ENCODE data around the gene MACROD2.

The MACROD2 gene

GRCh38 chr20:14929388-14929787, 934.1 kb downstream of the MACROD2 start:
- DNase-seq = no peak

- no peak for DNase-seq
Measured at GRCh38 chr20:14932040-14932439, 936.7 kb downstream of the MACROD2 start.

GRCh38 chr20:14935285-14935684, 940.0 kb downstream of the MACROD2 start:
- DNase-seq = peak; percentile 23

- no peak for DNase-seq
Measured at GRCh38 chr20:14937021-14937420, 941.7 kb downstream of the MACROD2 start.

GRCh38 chr20:14937846-14938245, 942.5 kb downstream of the MACROD2 start:
- DNase-seq = no peak

GRCh38 chr20:14947536-14947935, 952.2 kb downstream of the MACROD2 start:
- DNase-seq = no peak

- DNase-seq = no peak
Measured at GRCh38 chr20:14947946-14948345, 952.6 kb downstream of the MACROD2 start.

GRCh38 chr20:14948416-14948815, 953.1 kb downstream of the MACROD2 start:
- peak; percentile 41 for DNase-seq

GRCh38 chr20:14950633-14951032, 955.3 kb downstream of the MACROD2 start:
- no peak for DNase-seq

- no peak for DNase-seq
Measured at GRCh38 chr20:14951105-14951504, 955.8 kb downstream of the MACROD2 start.

GRCh38 chr20:14951707-14952418, 956.5 kb downstream of the MACROD2 start:
- DNase-seq = peak; percentile 65

- DNase-seq = no peak
Measured at GRCh38 chr20:14953736-14954135, 958.4 kb downstream of the MACROD2 start.

GRCh38 chr20:14955399-14955798, 960.1 kb downstream of the MACROD2 start:
- DNase-seq = peak; percentile 19

GRCh38 chr20:14956026-14956425, 960.7 kb downstream of the MACROD2 start:
- peak; percentile 48 for DNase-seq

GRCh38 chr20:14956538-14956937, 961.2 kb downstream of the MACROD2 start:
- DNase-seq = no peak

GRCh38 chr20:14957402-14957801, 962.1 kb downstream of the MACROD2 start:
- no peak for DNase-seq

- DNase-seq = no peak
Measured at GRCh38 chr20:14958626-14959025, 963.3 kb downstream of the MACROD2 start.

- DNase-seq = no peak
Measured at GRCh38 chr20:14959506-14960475, 964.5 kb downstream of the MACROD2 start.

GRCh38 chr20:14960831-14961230, 965.5 kb downstream of the MACROD2 start:
- DNase-seq = no peak

- DNase-seq = peak; percentile 40
Measured at GRCh38 chr20:14963262-14963663, 967.9 kb downstream of the MACROD2 start.

- no peak for DNase-seq
Measured at GRCh38 chr20:14966203-14966602, 970.9 kb downstream of the MACROD2 start.

GRCh38 chr20:14966808-14967207, 971.5 kb downstream of the MACROD2 start:
- no peak for DNase-seq

GRCh38 chr20:14972256-14972655, 976.9 kb downstream of the MACROD2 start:
- no peak for DNase-seq

- no peak for DNase-seq
Measured at GRCh38 chr20:14972690-14973089, 977.4 kb downstream of the MACROD2 start.

All from NCI-H2171 treated with DMSO at 0.1 percent for 48 hours (cell line).